Measurements from ENCODE around the gene FADS3. TPM values are rescaled to one million over a fixed set of nuclear protein-coding genes. Genes with fewer than 3 reads are reported as not detected.

Gene FADS3
- total RNA-seq, 1 experiment from 2014 or later, result 22.6 TPM

DNA sequence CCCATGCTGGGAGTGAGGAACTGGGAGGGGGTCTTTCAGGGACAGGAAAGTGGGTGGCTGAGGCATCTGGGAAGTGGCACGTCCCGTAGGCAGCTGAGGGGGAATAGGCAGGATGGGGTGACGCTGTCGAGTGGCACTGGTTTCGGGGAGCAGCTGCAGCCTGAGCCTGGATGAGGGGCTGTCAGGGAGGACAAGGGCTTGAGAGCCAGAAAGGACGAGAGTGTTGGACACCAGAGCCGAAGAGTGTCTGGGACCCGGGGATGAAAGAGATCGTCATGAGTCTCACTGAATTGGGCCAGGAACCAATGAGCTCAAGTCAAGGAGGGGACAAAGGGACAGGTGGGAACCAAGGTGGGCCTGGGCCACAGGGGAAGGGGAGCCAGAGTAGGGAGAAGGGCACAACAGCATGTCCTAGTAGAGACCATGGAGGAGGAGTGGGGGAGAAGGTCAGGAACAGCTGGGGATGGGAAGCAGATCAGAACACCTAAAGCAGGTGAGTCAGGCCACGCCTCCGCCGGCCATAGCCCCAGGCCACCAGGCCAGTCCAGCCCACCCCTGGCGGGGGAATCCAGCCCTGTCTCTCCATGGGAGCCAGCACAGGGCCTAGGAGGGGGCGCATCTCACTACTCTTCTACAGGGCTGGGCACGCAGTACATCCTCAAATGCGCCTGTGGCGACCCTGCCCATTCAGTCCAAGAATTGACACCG lies 21.8 kb upstream of the FADS3 start:
- Histone ChIP-seq H3K27me3 (ENCODE audit: control insufficient read depth, insufficient read depth, low read length) (no peaks in the 10 kb centered on the region), H3K36me3 (ENCODE audit: control insufficient read depth, insufficient read depth, low read length) (no peaks in the 10 kb centered on the region), H3K9me3 (ENCODE audit: control insufficient read depth, insufficient read depth, low read depth, low read length) (no peaks in the 10 kb centered on the region), H3K4me1 (ENCODE audit: control insufficient read depth, insufficient read depth, low read length) (no peaks in the 10 kb centered on the region), H3K27ac (ENCODE audit: low read length) (no peak overlapping the region), H3K4me3 (ENCODE audit: low read depth in 2 of 2, low read length in 2 of 2) (no peak overlapping the region)
- TF ChIP-seq POLR2AphosphoS5 (IDR thresholded peaks at IDR 0.05; ENCODE audit: low read depth, low read length) (no peak), SIN3A (IDR thresholded peaks at IDR 0.05; ENCODE audit: borderline replicate concordance, insufficient read depth, low read depth, low read length) (no peak), TCF7L2 (IDR thresholded peaks at IDR 0.05; ENCODE audit: low read depth, low read length) (no peak)
- TF ChIP-seq, protein P1, sequence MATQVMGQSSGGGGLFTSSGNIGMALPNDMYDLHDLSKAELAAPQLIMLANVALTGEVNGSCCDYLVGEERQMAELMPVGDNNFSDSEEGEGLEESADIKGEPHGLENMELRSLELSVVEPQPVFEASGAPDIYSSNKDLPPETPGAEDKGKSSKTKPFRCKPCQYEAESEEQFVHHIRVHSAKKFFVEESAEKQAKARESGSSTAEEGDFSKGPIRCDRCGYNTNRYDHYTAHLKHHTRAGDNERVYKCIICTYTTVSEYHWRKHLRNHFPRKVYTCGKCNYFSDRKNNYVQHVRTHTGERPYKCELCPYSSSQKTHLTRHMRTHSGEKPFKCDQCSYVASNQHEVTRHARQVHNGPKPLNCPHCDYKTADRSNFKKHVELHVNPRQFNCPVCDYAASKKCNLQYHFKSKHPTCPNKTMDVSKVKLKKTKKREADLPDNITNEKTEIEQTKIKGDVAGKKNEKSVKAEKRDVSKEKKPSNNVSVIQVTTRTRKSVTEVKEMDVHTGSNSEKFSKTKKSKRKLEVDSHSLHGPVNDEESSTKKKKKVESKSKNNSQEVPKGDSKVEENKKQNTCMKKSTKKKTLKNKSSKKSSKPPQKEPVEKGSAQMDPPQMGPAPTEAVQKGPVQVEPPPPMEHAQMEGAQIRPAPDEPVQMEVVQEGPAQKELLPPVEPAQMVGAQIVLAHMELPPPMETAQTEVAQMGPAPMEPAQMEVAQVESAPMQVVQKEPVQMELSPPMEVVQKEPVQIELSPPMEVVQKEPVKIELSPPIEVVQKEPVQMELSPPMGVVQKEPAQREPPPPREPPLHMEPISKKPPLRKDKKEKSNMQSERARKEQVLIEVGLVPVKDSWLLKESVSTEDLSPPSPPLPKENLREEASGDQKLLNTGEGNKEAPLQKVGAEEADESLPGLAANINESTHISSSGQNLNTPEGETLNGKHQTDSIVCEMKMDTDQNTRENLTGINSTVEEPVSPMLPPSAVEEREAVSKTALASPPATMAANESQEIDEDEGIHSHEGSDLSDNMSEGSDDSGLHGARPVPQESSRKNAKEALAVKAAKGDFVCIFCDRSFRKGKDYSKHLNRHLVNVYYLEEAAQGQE (IDR thresholded peaks at IDR 0.05; ENCODE audit: insufficient read depth in 1 of 2, low read depth in 2 of 2, low read length in 1 of 2), result no peak
- TF ChIP-seq, protein P2, sequence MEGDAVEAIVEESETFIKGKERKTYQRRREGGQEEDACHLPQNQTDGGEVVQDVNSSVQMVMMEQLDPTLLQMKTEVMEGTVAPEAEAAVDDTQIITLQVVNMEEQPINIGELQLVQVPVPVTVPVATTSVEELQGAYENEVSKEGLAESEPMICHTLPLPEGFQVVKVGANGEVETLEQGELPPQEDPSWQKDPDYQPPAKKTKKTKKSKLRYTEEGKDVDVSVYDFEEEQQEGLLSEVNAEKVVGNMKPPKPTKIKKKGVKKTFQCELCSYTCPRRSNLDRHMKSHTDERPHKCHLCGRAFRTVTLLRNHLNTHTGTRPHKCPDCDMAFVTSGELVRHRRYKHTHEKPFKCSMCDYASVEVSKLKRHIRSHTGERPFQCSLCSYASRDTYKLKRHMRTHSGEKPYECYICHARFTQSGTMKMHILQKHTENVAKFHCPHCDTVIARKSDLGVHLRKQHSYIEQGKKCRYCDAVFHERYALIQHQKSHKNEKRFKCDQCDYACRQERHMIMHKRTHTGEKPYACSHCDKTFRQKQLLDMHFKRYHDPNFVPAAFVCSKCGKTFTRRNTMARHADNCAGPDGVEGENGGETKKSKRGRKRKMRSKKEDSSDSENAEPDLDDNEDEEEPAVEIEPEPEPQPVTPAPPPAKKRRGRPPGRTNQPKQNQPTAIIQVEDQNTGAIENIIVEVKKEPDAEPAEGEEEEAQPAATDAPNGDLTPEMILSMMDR (IDR thresholded peaks at IDR 0.05), result no peak
- ChIA-PET CTCF (no interaction called here), POLR2A (interaction anchor here (0.6 kb wide), 1 partner anchor 160 kb away, joined by 5 read pairs; no protein-coding TSS in a partner anchor)
- ATAC-seq (no peak), DNase-seq (ENCODE audit: low read depth, low spot score) (no peak)
- in situ Hi-C loops (cut with HindIII; ENCODE audit: low pct_unique_long_range_greater_than_20kb, low sequenced_read_pairs) (no loop called here), intact Hi-C loops (cut with micrococcal nuclease; ENCODE audit: unreplicated experiment) (loop anchor here (5.0 kb wide), 1 partner anchor 34 kb away; no protein-coding TSS in a partner anchor)
- no TSS peak for BruUV-seq (replicated peaks)

DNA sequence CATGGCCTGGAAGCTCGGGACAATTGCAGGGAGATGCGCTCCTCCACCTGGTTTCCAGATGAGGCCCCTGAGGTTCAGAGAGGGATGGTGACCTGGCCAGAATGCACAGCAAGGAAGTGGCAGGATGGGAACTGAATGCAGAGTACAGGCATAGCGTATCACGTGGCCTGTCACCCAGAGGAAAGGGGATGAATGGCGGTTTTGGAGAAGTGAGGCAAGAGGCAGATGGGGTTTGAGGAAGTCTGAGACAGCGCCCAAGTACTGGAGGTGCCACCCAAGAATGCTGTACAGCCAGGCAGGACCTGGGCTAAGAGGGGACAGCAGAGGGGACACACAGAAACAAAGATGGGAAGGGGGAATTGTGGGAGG lies 21.2 kb upstream of the FADS3 start:
- TF ChIP-seq POLR2AphosphoS5 (IDR thresholded peaks at IDR 0.05; ENCODE audit: low read depth, low read length) (no peak), SIN3A (IDR thresholded peaks at IDR 0.05; ENCODE audit: borderline replicate concordance, insufficient read depth, low read depth, low read length) (no peak), TCF7L2 (IDR thresholded peaks at IDR 0.05; ENCODE audit: low read depth, low read length) (no peak)
- TF ChIP-seq, protein P1 (IDR thresholded peaks at IDR 0.05; ENCODE audit: insufficient read depth in 1 of 2, low read depth in 2 of 2, low read length in 1 of 2), result no peak
- TF ChIP-seq, protein P2 (IDR thresholded peaks at IDR 0.05), result no peak
- in situ Hi-C loops (cut with HindIII; ENCODE audit: low pct_unique_long_range_greater_than_20kb, low sequenced_read_pairs), result no loop called here
- DNase-seq (ENCODE audit: low read depth, low spot score) (no peak), ATAC-seq (no peak)
- no peaks in the 10 kb centered on the region for H3K9me3 ChIP-seq (ENCODE audit: control insufficient read depth, insufficient read depth, low read depth, low read length)
- no peaks in the 10 kb centered on the region for H3K36me3 ChIP-seq (ENCODE audit: control insufficient read depth, insufficient read depth, low read length)
- no peak overlapping the region for H3K27ac ChIP-seq (ENCODE audit: low read length)
- H3K4me3 ChIP-seq (ENCODE audit: low read depth in 2 of 2, low read length in 2 of 2), result no peak overlapping the region
- H3K27me3 ChIP-seq (ENCODE audit: control insufficient read depth, insufficient read depth, low read length), result no peaks in the 10 kb centered on the region
- no TSS peak for BruUV-seq (replicated peaks)
- ChIA-PET POLR2A (interaction anchor here (0.6 kb wide), 1 partner anchor 161 kb away, joined by 5 read pairs; no protein-coding TSS in a partner anchor), CTCF (no interaction called here)
- H3K4me1 ChIP-seq (ENCODE audit: control insufficient read depth, insufficient read depth, low read length), result no peaks in the 10 kb centered on the region
- intact Hi-C loops (cut with micrococcal nuclease; ENCODE audit: unreplicated experiment), result loop anchor here (5.0 kb wide), 1 partner anchor 35 kb away; no protein-coding TSS in a partner anchor

Measured in Panc1 (cell line).